GM21529 (cell line): ENCODE results near the gene HHAT.

Experiments
- ATAC-seq: cut with Tn5 transposase; IDR thresholded peaks from one replicate; pipeline ENCODE4 v1.9.1; 2021; ENCODE audit not compliant: unreplicated experiment

HHAT gene

GRCh38 chr1:210702506-210702905 is 373.8 kb downstream of the HHAT start:
- ATAC-seq, result no peak

- ATAC-seq, result no peak
Observed at GRCh38 chr1:210703593-210703992, 374.9 kb downstream of the HHAT start.

GRCh38 chr1:210705086-210705485 is 376.4 kb downstream of the HHAT start:
- ATAC-seq, result no peak

GRCh38 chr1:210706246-210706645 is 377.5 kb downstream of the HHAT start:
- no peak for ATAC-seq

- no peak for ATAC-seq
Observed at GRCh38 chr1:210707300-210708240, 378.9 kb downstream of the HHAT start.

- ATAC-seq, result no peak
Observed at GRCh38 chr1:210709701-210710100, 381.0 kb downstream of the HHAT start.

GRCh38 chr1:210711825-210712612 is 383.3 kb downstream of the HHAT start:
- no peak for ATAC-seq

- ATAC-seq, result no peak
Observed at GRCh38 chr1:210715072-210715471, 386.4 kb downstream of the HHAT start.

GRCh38 chr1:210722410-210723081 is 393.8 kb downstream of the HHAT start:
- ATAC-seq, result no peak

- ATAC-seq, result no peak
Observed at GRCh38 chr1:210723646-210724045, 394.9 kb downstream of the HHAT start.

- no peak for ATAC-seq
Observed at GRCh38 chr1:210724768-210725167, 396.1 kb downstream of the HHAT start.
